Parathyroid adenoma (tissue), 2 donors: ENCODE results near the gene SYP.

Source experiments
- H2AFZ ChIP-seq: fragments of 300-600 bp; sonication (generic); one replicate; pipeline ENCODE4 v1.7.0; 2017; ENCODE audit warnings: antibody characterized with exemption, mild to moderate bottlenecking
- H3K27ac ChIP-seq: fragments of 300-600 bp; sonication (generic); one replicate; pipeline ENCODE4 v1.7.0; 2017
- H3K27me3 ChIP-seq: fragments of 300-600 bp; sonication (generic); one replicate; pipeline ENCODE4 v1.7.0; 2017; ENCODE audit warnings: low read length; ENCODE audit not compliant: control insufficient read depth, insufficient read depth
- H3K36me3 ChIP-seq: fragments of 300-600 bp; sonication (generic); one replicate; pipeline ENCODE4 v1.7.0; 2017; ENCODE audit warnings: low read length; ENCODE audit not compliant: control insufficient read depth, insufficient read depth
- H3K4me1 ChIP-seq: fragments of 300-600 bp; sonication (generic); one replicate; pipeline ENCODE4 v1.7.0; 2017; ENCODE audit warnings: control low read depth
- H3K4me2 ChIP-seq: fragments of 300-600 bp; sonication (generic); one replicate; pipeline ENCODE4 v1.7.0; 2017; ENCODE audit warnings: low read length
- H3K4me3 ChIP-seq: fragments of 300-600 bp; sonication (generic); one replicate; pipeline ENCODE4 v1.7.0; 2017; ENCODE audit warnings: low read depth, low read length
- H3K79me2 ChIP-seq: fragments of 300-600 bp; sonication (generic); one replicate; pipeline ENCODE4 v1.7.0; 2017; ENCODE audit warnings: control low read depth
- H3K9ac ChIP-seq: fragments of 300-600 bp; sonication (generic); one replicate; pipeline ENCODE4 v1.7.0; 2017; ENCODE audit warnings: mild to moderate bottlenecking
- H3K9me3 ChIP-seq: fragments of 300-600 bp; sonication (generic); one replicate; pipeline ENCODE4 v1.7.0; 2017; ENCODE audit warnings: low read length; ENCODE audit not compliant: control insufficient read depth
- TF ChIP-seq, protein P1 (sequence below): fragments of 300-600 bp; sonication (generic); IDR thresholded peaks from one replicate; pipeline ENCODE4 v1.7.0; 2017; ENCODE audit warnings: antibody characterized with exemption, mild to moderate bottlenecking
- donor health status: primary hyperparathyroidism.

The SYP gene

GRCh38 chrX:49178537-49178936 is 21.5 kb downstream of the SYP start:
- no peaks in the 10 kb centered on the region for H3K27me3 ChIP-seq
- H3K27ac ChIP-seq = no peak overlapping the region
- H3K79me2 ChIP-seq = no peaks in the 10 kb centered on the region
- TF ChIP-seq, protein P1, sequence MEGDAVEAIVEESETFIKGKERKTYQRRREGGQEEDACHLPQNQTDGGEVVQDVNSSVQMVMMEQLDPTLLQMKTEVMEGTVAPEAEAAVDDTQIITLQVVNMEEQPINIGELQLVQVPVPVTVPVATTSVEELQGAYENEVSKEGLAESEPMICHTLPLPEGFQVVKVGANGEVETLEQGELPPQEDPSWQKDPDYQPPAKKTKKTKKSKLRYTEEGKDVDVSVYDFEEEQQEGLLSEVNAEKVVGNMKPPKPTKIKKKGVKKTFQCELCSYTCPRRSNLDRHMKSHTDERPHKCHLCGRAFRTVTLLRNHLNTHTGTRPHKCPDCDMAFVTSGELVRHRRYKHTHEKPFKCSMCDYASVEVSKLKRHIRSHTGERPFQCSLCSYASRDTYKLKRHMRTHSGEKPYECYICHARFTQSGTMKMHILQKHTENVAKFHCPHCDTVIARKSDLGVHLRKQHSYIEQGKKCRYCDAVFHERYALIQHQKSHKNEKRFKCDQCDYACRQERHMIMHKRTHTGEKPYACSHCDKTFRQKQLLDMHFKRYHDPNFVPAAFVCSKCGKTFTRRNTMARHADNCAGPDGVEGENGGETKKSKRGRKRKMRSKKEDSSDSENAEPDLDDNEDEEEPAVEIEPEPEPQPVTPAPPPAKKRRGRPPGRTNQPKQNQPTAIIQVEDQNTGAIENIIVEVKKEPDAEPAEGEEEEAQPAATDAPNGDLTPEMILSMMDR = no peak
- H3K9me3 ChIP-seq = no peaks in the 10 kb centered on the region
- H3K4me3 ChIP-seq = no peak overlapping the region
- H3K4me2 ChIP-seq = no peak overlapping the region
- no peak overlapping the region for H2AFZ ChIP-seq
- H3K4me1 ChIP-seq = no peaks in the 10 kb centered on the region
- H3K36me3 ChIP-seq = no peaks in the 10 kb centered on the region
- no peak overlapping the region for H3K9ac ChIP-seq

GRCh38 chrX:49177873-49178480 is 22.0 kb downstream of the SYP start:
- no peaks in the 10 kb centered on the region for H3K9me3 ChIP-seq
- H3K4me2 ChIP-seq = no peak overlapping the region
- H3K79me2 ChIP-seq = no peaks in the 10 kb centered on the region
- H2AFZ ChIP-seq = no peak overlapping the region
- no peaks in the 10 kb centered on the region for H3K4me1 ChIP-seq
- H3K27me3 ChIP-seq = no peaks in the 10 kb centered on the region
- no peak overlapping the region for H3K4me3 ChIP-seq
- TF ChIP-seq, protein P1 = no peak
- H3K27ac ChIP-seq = no peak overlapping the region
- no peak overlapping the region for H3K9ac ChIP-seq
- no peaks in the 10 kb centered on the region for H3K36me3 ChIP-seq

DNA sequence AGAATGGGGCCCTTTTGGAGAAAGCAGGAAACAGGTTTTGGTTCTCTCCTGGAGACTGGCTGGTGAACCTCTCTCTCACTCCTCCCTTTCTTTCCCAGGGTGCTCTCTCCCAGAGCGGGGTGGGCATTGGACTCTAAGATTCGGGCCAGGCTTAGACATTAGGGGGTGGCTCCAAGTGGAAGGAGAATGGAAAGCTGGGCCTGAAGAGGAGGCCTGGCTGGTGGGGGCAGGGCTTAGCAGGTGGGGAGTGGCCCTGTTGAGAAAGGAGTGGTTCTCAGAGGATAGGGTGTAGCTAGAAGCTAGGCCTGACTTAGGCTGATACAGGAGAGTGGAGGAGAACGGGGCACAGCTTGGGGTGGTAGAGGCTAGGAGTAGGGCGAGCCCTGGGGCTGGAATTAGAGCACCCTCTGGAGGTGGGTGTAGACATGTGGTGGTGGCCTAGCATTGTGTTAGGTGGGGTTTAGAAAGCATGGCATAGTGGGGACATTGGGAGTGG is 22.6 kb downstream of the SYP start:
- Histone ChIP-seq H2AFZ (no peak overlapping the region), H3K9me3 (no peaks in the 10 kb centered on the region), H3K36me3 (no peaks in the 10 kb centered on the region), H3K79me2 (no peaks in the 10 kb centered on the region), H3K27me3 (no peaks in the 10 kb centered on the region), H3K4me2 (no peak overlapping the region), H3K4me3 (no peak overlapping the region), H3K27ac (no peak overlapping the region), H3K4me1 (no peaks in the 10 kb centered on the region), H3K9ac (no peak overlapping the region)
- TF ChIP-seq, protein P1 = no peak

GRCh38 chrX:49176421-49177326 is 23.3 kb downstream of the SYP start:
- Histone ChIP-seq H3K4me2 (no peak overlapping the region), H3K36me3 (no peaks in the 10 kb centered on the region), H3K4me3 (no peak overlapping the region), H3K79me2 (no peaks in the 10 kb centered on the region), H3K27ac (no peak overlapping the region), H3K4me1 (no peaks in the 10 kb centered on the region), H3K27me3 (no peaks in the 10 kb centered on the region), H3K9me3 (no peaks in the 10 kb centered on the region), H3K9ac (no peak overlapping the region), H2AFZ (no peak overlapping the region)
- TF ChIP-seq, protein P1 = no peak
